Measurements from ENCODE around the gene PKD1.

The PKD1 gene

GRCh38 chr16:2084895-2085625 is 50.6 kb downstream of the PKD1 start:
- H3K36me3 ChIP-seq (ENCODE audit: control insufficient read depth, insufficient read depth, low read length), result peaks cover 26% of the 10 kb centered on the region
- H3K9me3 ChIP-seq (ENCODE audit: control insufficient read depth, low read length), result no peaks in the 10 kb centered on the region
- H3K27me3 ChIP-seq (ENCODE audit: control insufficient read depth, insufficient read depth, low read length), result no peaks in the 10 kb centered on the region
- H3K9ac ChIP-seq (ENCODE audit: low read length), result no peak overlapping the region
- no peak overlapping the region for H3K4me3 ChIP-seq (ENCODE audit: low read length)
- peaks cover 25% of the 10 kb centered on the region for H3K4me1 ChIP-seq (ENCODE audit: control insufficient read depth, insufficient read depth, low read length)

DNA sequence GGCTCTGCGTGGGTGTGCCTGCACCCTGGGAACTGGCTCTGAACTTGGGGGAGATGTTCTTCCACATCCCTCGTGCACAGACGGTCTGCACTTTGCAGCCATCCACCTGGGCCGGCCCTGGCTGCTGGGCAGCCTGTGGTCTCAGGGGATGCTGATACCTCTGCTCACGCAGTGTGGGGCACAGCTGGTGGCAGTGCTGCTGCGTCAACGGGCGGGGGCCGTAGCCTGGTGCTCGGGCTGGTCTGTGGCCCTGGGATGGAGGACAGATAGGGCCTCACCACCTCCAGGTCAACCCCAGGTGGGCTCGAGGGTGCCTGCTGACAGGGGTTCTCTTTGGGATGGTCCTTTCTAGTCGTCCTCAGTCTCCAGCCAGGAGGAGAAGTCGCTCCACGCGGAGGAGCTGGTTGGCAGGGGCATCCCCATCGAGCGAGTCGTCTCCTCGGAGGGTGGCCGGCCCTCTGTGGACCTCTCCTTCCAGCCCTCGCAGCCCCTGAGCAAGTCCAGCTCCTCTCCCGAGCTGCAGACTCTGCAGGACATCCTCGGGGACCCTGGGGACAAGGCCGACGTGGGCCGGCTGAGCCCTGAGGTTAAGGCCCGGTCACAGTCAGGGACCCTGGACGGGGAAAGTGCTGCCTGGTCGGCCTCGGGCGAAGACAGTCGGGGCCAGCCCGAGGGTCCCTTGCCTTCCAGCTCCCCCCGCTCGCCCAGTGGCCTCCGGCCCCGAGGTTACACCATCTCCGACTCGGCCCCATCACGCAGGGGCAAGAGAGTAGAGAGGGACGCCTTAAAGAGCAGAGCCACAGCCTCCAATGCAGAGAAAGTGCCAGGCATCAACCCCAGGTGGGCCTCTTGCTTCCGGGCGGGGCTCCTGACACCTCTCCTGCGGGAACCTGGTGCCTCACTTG is 51.6 kb downstream of the PKD1 start:
- Histone ChIP-seq H3K36me3 (ENCODE audit: control insufficient read depth, insufficient read depth, low read length) (peaks cover 26% of the 10 kb centered on the region), H3K4me3 (ENCODE audit: low read length) (no peak overlapping the region), H3K9me3 (ENCODE audit: control insufficient read depth, low read length) (no peaks in the 10 kb centered on the region), H3K4me1 (ENCODE audit: control insufficient read depth, insufficient read depth, low read length) (peaks cover 18% of the 10 kb centered on the region), H3K9ac (ENCODE audit: low read length) (no peak overlapping the region), H3K27me3 (ENCODE audit: control insufficient read depth, insufficient read depth, low read length) (no peaks in the 10 kb centered on the region)

- Histone ChIP-seq H3K27me3 (ENCODE audit: control insufficient read depth, insufficient read depth, low read length) (no peaks in the 10 kb centered on the region), H3K4me3 (ENCODE audit: low read length) (no peak overlapping the region), H3K36me3 (ENCODE audit: control insufficient read depth, insufficient read depth, low read length) (peaks cover 19% of the 10 kb centered on the region), H3K9ac (ENCODE audit: low read length) (no peak overlapping the region), H3K9me3 (ENCODE audit: control insufficient read depth, low read length) (no peaks in the 10 kb centered on the region), H3K4me1 (ENCODE audit: control insufficient read depth, insufficient read depth, low read length) (peaks cover 18% of the 10 kb centered on the region)
Observed at GRCh38 chr16:2083409-2083808, 52.3 kb downstream of the PKD1 start.

GRCh38 chr16:2082983-2083364 is 52.7 kb downstream of the PKD1 start:
- Histone ChIP-seq H3K9me3 (ENCODE audit: control insufficient read depth, low read length) (no peaks in the 10 kb centered on the region), H3K27me3 (ENCODE audit: control insufficient read depth, insufficient read depth, low read length) (no peaks in the 10 kb centered on the region), H3K4me1 (ENCODE audit: control insufficient read depth, insufficient read depth, low read length) (peaks cover 18% of the 10 kb centered on the region), H3K4me3 (ENCODE audit: low read length) (no peak overlapping the region), H3K36me3 (ENCODE audit: control insufficient read depth, insufficient read depth, low read length) (peaks cover 17% of the 10 kb centered on the region), H3K9ac (ENCODE audit: low read length) (no peak overlapping the region)

DNA sequence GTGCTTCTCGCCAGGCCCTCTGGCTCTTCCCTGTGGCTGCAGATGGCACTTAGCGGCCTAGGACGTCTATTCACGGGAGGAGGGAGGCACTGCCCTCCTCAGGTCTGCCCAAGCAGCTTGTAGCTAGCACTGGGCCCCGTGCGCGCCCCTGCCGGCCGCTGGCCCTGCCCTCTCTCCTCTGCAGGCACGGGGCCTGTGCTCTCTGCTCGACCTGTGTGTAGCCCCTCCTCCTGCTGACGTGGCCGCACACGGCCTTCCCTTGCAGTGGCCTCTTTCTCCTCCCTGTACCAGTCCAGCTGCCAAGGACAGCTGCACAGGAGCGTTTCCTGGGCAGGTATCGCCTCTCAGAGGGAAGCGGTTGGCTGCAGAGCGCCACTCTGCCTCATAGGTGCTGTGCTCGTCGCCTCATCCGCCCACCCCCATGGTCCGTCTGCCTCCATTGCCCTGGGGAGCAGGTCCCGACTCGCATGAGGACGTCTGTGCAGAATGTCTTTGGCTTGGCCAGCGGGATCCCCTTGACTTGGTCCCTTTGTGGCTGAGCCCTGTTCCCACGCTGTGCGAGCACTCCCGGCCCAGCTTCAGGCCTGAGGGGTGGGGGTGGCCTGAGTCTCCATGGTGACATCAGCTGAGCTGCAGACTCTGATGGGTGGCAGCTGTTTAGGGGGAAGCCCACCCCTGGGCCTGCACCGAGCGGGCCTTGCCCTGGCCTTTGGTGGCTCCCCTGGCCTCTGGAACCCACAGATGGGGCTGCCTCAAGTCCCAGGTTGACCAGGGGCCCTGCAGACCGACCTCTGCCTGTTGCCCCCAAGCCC is 53.3 kb downstream of the PKD1 start:
- Histone ChIP-seq H3K4me3 (ENCODE audit: low read length) (no peak overlapping the region), H3K9me3 (ENCODE audit: control insufficient read depth, low read length) (no peaks in the 10 kb centered on the region), H3K36me3 (ENCODE audit: control insufficient read depth, insufficient read depth, low read length) (peaks cover 17% of the 10 kb centered on the region), H3K4me1 (ENCODE audit: control insufficient read depth, insufficient read depth, low read length) (peaks cover 15% of the 10 kb centered on the region), H3K27me3 (ENCODE audit: control insufficient read depth, insufficient read depth, low read length) (no peaks in the 10 kb centered on the region), H3K9ac (ENCODE audit: low read length) (no peak overlapping the region)

DNA sequence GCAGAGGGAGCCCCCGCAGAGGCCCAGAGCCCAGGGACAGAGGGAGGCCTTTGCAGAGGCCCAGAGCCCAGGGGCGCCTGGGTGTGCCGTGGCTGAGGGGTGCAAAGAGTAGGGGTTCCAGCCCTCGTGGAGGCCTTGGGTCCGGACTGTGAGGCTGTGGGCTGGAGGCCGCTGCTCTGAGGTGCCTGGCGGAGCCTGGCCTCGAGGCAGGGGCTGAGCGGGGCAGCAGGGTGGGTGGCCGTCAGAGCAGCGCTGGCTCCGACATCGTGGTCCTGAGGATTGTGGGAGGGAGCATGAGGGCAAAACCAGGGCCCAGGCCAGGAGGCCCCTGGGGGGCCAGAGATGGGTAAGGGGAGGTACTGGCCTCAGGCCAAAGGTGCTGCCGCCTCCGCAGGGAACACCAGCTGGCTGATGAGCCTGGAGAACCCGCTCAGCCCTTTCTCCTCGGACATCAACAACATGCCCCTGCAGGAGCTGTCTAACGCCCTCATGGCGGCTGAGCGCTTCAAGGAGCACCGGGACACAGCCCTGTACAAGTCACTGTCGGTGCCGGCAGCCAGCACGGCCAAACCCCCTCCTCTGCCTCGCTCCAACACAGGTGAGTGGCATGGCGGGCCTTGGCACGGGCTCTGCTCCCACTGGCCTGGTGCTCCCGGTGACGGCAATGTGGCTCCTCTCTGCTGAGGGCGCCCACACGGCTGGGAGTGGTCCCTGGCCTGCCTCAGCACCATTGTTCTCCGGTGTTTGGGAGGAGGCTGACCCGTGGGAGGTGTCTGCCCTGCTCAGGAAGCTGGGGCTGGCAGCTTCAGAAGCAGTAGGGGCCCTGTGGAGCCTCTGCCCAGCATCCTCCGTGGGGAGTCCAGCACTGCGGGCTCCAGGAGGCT is 54.3 kb downstream of the PKD1 start:
- H3K36me3 ChIP-seq (ENCODE audit: control insufficient read depth, insufficient read depth, low read length), result peaks cover 25% of the 10 kb centered on the region
- H3K27me3 ChIP-seq (ENCODE audit: control insufficient read depth, insufficient read depth, low read length), result no peaks in the 10 kb centered on the region
- H3K9me3 ChIP-seq (ENCODE audit: control insufficient read depth, low read length), result no peaks in the 10 kb centered on the region
- peaks cover 15% of the 10 kb centered on the region for H3K4me1 ChIP-seq (ENCODE audit: control insufficient read depth, insufficient read depth, low read length)
- no peak overlapping the region for H3K9ac ChIP-seq (ENCODE audit: low read length)
- H3K4me3 ChIP-seq (ENCODE audit: low read length), result no peak overlapping the region

DNA sequence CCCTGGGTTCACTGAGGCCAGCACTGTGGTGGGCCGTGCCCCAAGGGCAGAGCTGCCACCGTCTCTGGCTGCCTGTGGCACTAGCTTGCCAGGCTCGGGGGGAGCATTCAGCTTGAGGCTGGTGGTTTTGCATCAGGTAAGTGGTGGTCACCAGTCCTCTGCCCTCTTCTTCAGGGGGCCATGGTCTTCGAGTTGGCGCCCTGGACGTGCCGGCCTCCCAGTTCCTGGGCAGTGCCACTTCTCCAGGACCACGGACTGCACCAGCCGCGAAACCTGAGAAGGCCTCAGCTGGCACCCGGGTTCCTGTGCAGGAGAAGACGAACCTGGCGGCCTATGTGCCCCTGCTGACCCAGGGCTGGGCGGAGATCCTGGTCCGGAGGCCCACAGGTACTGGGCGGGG is 55.7 kb downstream of the PKD1 start:
- H3K4me3 ChIP-seq (ENCODE audit: low read length), result no peak overlapping the region
- H3K9ac ChIP-seq (ENCODE audit: low read length), result no peak overlapping the region
- no peaks in the 10 kb centered on the region for H3K27me3 ChIP-seq (ENCODE audit: control insufficient read depth, insufficient read depth, low read length)
- no peaks in the 10 kb centered on the region for H3K9me3 ChIP-seq (ENCODE audit: control insufficient read depth, low read length)
- H3K36me3 ChIP-seq (ENCODE audit: control insufficient read depth, insufficient read depth, low read length), result peaks cover 22% of the 10 kb centered on the region
- peaks cover 15% of the 10 kb centered on the region for H3K4me1 ChIP-seq (ENCODE audit: control insufficient read depth, insufficient read depth, low read length)

DNA sequence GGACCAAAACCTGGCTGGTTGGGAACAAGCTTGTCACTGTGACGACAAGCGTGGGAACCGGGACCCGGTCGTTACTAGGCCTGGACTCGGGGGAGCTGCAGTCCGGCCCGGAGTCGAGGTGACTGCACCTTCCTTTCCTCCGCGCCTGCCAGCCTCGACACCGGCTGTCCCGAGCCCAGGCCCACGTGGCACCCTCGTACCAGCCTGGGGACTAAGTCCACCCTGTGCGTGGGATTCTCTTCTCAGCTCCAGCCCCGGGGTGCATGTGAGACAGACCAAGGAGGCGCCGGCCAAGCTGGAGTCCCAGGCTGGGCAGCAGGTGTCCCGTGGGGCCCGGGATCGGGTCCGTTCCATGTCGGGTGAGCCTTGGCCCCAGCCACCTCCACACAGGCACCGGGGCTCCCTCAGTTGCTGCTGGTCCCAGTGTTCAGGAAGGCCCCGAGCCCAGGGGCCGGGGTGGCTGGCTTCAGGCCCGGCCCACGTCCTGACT is 56.3 kb downstream of the PKD1 start:
- Histone ChIP-seq H3K4me1 (ENCODE audit: control insufficient read depth, insufficient read depth, low read length) (peaks cover 15% of the 10 kb centered on the region), H3K27me3 (ENCODE audit: control insufficient read depth, insufficient read depth, low read length) (no peaks in the 10 kb centered on the region), H3K9me3 (ENCODE audit: control insufficient read depth, low read length) (no peaks in the 10 kb centered on the region), H3K36me3 (ENCODE audit: control insufficient read depth, insufficient read depth, low read length) (peaks cover 22% of the 10 kb centered on the region), H3K9ac (ENCODE audit: low read length) (no peak overlapping the region), H3K4me3 (ENCODE audit: low read length) (no peak overlapping the region)

- H3K36me3 ChIP-seq (ENCODE audit: control insufficient read depth, insufficient read depth, low read length), result peaks cover 19% of the 10 kb centered on the region
- H3K9ac ChIP-seq (ENCODE audit: low read length), result no peak overlapping the region
- no peaks in the 10 kb centered on the region for H3K9me3 ChIP-seq (ENCODE audit: control insufficient read depth, low read length)
- no peak overlapping the region for H3K4me3 ChIP-seq (ENCODE audit: low read length)
- H3K4me1 ChIP-seq (ENCODE audit: control insufficient read depth, insufficient read depth, low read length), result peaks cover 15% of the 10 kb centered on the region
- H3K27me3 ChIP-seq (ENCODE audit: control insufficient read depth, insufficient read depth, low read length), result no peaks in the 10 kb centered on the region
Observed at GRCh38 chr16:2078691-2079090, 57.0 kb downstream of the PKD1 start.

- Histone ChIP-seq H3K36me3 (ENCODE audit: control insufficient read depth, insufficient read depth, low read length) (peaks cover 17% of the 10 kb centered on the region), H3K9ac (ENCODE audit: low read length) (no peak overlapping the region), H3K9me3 (ENCODE audit: control insufficient read depth, low read length) (no peaks in the 10 kb centered on the region), H3K4me1 (ENCODE audit: control insufficient read depth, insufficient read depth, low read length) (peaks cover 15% of the 10 kb centered on the region), H3K27me3 (ENCODE audit: control insufficient read depth, insufficient read depth, low read length) (no peaks in the 10 kb centered on the region), H3K4me3 (ENCODE audit: low read length) (no peak overlapping the region)
Observed at GRCh38 chr16:2078096-2078495, 57.6 kb downstream of the PKD1 start.

DNA sequence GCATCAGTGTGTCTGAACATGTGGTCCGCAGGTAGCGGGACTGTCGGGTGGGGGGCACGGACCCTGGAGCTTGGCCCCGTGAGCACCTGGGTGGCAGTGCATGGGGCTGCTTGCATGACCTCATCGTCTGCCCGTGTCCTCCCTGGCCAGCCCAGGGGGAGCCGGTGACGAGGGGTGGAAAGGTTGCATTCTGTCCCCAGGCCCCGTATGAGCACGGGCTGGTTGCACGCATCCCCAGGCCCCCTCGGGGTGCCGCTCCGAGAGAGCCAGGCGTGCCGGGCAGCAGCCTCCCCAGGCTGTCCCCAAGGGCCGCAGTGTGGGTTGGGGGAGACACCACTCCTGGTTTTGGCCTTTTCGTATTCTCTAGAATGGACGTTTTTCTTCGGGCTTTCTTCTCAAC is 58.0 kb downstream of the PKD1 start:
- H3K9me3 ChIP-seq (ENCODE audit: control insufficient read depth, low read length), result no peaks in the 10 kb centered on the region
- H3K9ac ChIP-seq (ENCODE audit: low read length), result no peak overlapping the region
- peaks cover 17% of the 10 kb centered on the region for H3K36me3 ChIP-seq (ENCODE audit: control insufficient read depth, insufficient read depth, low read length)
- H3K27me3 ChIP-seq (ENCODE audit: control insufficient read depth, insufficient read depth, low read length), result no peaks in the 10 kb centered on the region
- H3K4me3 ChIP-seq (ENCODE audit: low read length), result no peak overlapping the region
- H3K4me1 ChIP-seq (ENCODE audit: control insufficient read depth, insufficient read depth, low read length), result peaks cover 13% of the 10 kb centered on the region

Data from mucosa of stomach (tissue), 1 donor.